CD4-positive, alpha-beta T cell treated with Interleukin-2 at 100 ng/mL for 4 hours (primary cell): ENCODE data around the gene SPIN2B.

Experiments used
- DNase-seq: peaks from one replicate; pipeline ENCODE4 v3.0.0-alpha.2; 2020; ENCODE audit warnings: low spot score

SPIN2B gene

DNA sequence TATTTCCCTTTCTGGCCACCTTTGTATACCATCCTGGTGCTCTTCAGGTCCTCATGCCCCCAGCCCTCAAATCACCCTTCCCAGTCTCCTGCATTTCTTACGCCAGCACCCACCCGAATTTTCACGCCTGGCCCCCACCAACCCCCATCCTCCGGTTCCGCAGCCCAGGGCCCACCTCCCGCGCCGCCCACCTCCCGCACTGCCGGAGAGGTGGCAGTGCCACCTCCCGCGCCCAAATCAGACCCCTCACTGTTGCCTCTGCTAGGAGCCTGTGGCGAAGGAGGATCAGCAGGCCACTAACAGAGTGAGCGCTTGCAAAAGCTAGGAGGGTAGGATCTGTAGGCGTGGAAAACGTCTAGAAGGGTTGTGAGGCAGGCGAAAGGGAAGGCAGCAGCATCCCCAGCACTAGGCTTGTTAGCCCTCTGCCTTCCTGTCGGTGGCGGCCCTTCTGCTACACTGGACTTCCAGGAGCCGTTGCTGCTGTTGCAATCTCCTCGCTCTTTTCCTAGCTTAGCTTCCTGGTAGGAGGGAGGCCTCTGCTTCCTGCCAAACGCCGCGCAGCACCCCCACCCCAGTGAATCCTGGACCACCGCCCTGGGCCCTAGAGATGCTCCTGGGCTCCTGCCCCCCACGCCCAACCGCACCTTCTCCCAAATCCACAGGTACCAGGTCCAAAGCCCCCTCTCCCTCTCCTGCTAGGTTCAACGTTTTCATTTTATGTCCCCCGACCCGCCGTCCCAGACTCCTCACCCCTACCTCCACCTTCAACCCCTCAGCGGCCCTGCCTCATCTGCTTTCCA, 51.0 kb downstream of the SPIN2B start:
- no peak for DNase-seq
